H1 (cell line): Measurements from ENCODE around the gene SLC6A2. TPM values are rescaled to one million over a fixed set of nuclear protein-coding genes. Genes with fewer than 3 reads are reported as not detected.
"Not testable (repeated sequence)": the region's sequence is repeated elsewhere in the genome, so short reads cannot be mapped to it uniquely, and the experiment has no call there.

ENCODE experiments used
- CTCF ChIA-PET: fragments of 300-600 bp; sonication (Branson Sonifier 250); formaldehyde crosslinking; loops from one replicate; lab custom pipeline; 2021; ENCODE audit not compliant: partially characterized antibody; lab: Charles Lee
- POLR2A ChIA-PET: fragments of 300-600 bp; sonication (Branson Sonifier 250); formaldehyde crosslinking; loops from one replicate; lab custom pipeline; 2021; ENCODE audit warnings: inconsistent platforms; ENCODE audit not compliant: partially characterized antibody; lab: Charles Lee
- DNase-seq, 2 experiments: peaks; one replicate each; pipeline versions ENCODE4 v3.0.0 to v3.0.0-alpha.2; 2010 to 2022; ENCODE audit warnings: low spot score in 2 of 2, low read depth in 1 of 2, mixed read lengths in 1 of 2
- FAIRE-seq: peaks from 2 replicates; lab custom pipeline; 2011; peaks lifted over from hg19 to GRCh38; lab: Jason Lieb, UNC
- H2AFZ ChIP-seq: 2 replicates; pipeline ENCODE4 v1.8.1; 2012; ENCODE audit warnings: low read length, inconsistent platforms
- H2AK5ac ChIP-seq: 2 replicates; pipeline ENCODE4 v1.6.1; 2013; ENCODE audit warnings: low read depth, low read length
- H2BK120ac ChIP-seq: replicated peaks from 2 replicates; pipeline ENCODE3; 2013; ENCODE audit warnings: low read depth, low read length, inconsistent platforms
- H2BK12ac ChIP-seq: 2 replicates; pipeline ENCODE4 v1.6.1; 2013; ENCODE audit warnings: low read depth, low read length
- H2BK15ac ChIP-seq: 2 replicates; pipeline ENCODE4 v1.6.1; 2013; ENCODE audit warnings: low read length
- H2BK20ac ChIP-seq: 2 replicates; pipeline ENCODE4 v1.6.1; 2013; ENCODE audit warnings: low read length
- H2BK5ac ChIP-seq: 2 replicates; pipeline ENCODE4 v1.6.1; 2013; ENCODE audit warnings: low read depth, low read length
- H3K14ac ChIP-seq: 2 replicates; pipeline ENCODE4 v1.6.1; 2013; ENCODE audit warnings: inconsistent platforms; ENCODE audit not compliant: insufficient read length
- H3K18ac ChIP-seq: 2 replicates; pipeline ENCODE4 v1.6.1; 2013; ENCODE audit warnings: low read length; ENCODE audit errors: extremely low read depth
- H3K23ac ChIP-seq: 2 replicates; pipeline ENCODE4 v1.6.1; 2013; ENCODE audit warnings: inconsistent platforms; ENCODE audit not compliant: insufficient read length
- H3K23me2 ChIP-seq: 2 replicates; pipeline ENCODE4 v1.6.1; 2013; ENCODE audit warnings: low read depth, low read length
- H3K27ac ChIP-seq: 2 replicates; pipeline ENCODE4 v1.6.1; 2011; ENCODE audit warnings: low read depth, low read length, inconsistent platforms
- H3K27me3 ChIP-seq, 4 experiments: replicated peaks in 1 of 4; 1 replicate in 1 of 4; 2 replicates in 3 of 4; pipeline versions ENCODE4 v1.6.1 to v1.8.1; 2011 to 2013; ENCODE audit warnings: low read length in 3 of 4, mild to moderate bottlenecking in 3 of 4, inconsistent platforms in 2 of 4, mixed read lengths in 2 of 4, moderate library complexity in 1 of 4; ENCODE audit not compliant: control insufficient read depth in 3 of 4, insufficient read depth in 3 of 4; ENCODE audit errors: extremely low read depth in 1 of 4
- H3K36me3 ChIP-seq, 4 experiments: 2 replicates each; pipeline versions ENCODE4 v1.6.1 to v1.8.1; 2011 to 2013; ENCODE audit warnings: mild to moderate bottlenecking in 4 of 4, low read length in 3 of 4, moderate library complexity in 2 of 4, control low read depth in 1 of 4, inconsistent platforms in 1 of 4; ENCODE audit not compliant: insufficient read depth in 4 of 4, control insufficient read depth in 2 of 4
- H3K4ac ChIP-seq: replicated peaks from 2 replicates; pipeline ENCODE3; 2013; ENCODE audit warnings: low read length, low read depth, mixed read lengths, inconsistent platforms; ENCODE audit not compliant: insufficient read length
- H3K4me1 ChIP-seq, 4 experiments: replicated peaks in 1 of 4; 1 replicate in 1 of 4; 2 replicates in 3 of 4; pipeline versions ENCODE4 v1.6.1 to v1.8.1; 2011 to 2013; ENCODE audit warnings: low read length in 3 of 4, inconsistent platforms in 2 of 4, mixed read lengths in 1 of 4; ENCODE audit not compliant: insufficient read depth in 4 of 4, control insufficient read depth in 3 of 4
- H3K4me2 ChIP-seq, 2 experiments: 2 replicates each; pipeline versions ENCODE4 v1.6.1 to v1.8.1; 2011 to 2013; ENCODE audit warnings: low read depth in 2 of 2, low read length in 2 of 2, control low read depth in 1 of 2, inconsistent platforms in 1 of 2, mild to moderate bottlenecking in 1 of 2; ENCODE audit not compliant: insufficient read depth in 1 of 2
- H3K4me3 ChIP-seq, 4 experiments: fragments of 200-600, 300-600 bp in 1 of 4; sonication (generic), shearing (Covaris generic), sonication (Bioruptor Twin) in 1 of 4; 2 replicates each; pipeline versions ENCODE4 v1.5.1 to v1.8.1; 2011 to 2016; ENCODE audit warnings: low read length in 4 of 4, low read depth in 3 of 4, control low read depth in 2 of 4, inconsistent platforms in 2 of 4, mild to moderate bottlenecking in 2 of 4, mixed read lengths in 1 of 4, moderate library complexity in 1 of 4; ENCODE audit not compliant: insufficient read depth in 2 of 4; ENCODE audit errors: extremely low read depth in 1 of 4
- H3K56ac ChIP-seq: replicated peaks from 2 replicates; pipeline ENCODE3; 2013; ENCODE audit warnings: low read depth, mild to moderate bottlenecking, mixed read lengths, low read length, inconsistent platforms; ENCODE audit not compliant: insufficient read length
- H3K79me1 ChIP-seq: 2 replicates; pipeline ENCODE4 v1.6.1; 2013; ENCODE audit warnings: low read depth, low read length, control low read depth
- H3K79me2 ChIP-seq, 2 experiments: 2 replicates each; pipeline versions ENCODE4 v1.6.1 to v1.8.1; 2012 to 2013; ENCODE audit warnings: low read length in 2 of 2, mild to moderate bottlenecking in 2 of 2, inconsistent platforms in 1 of 2; ENCODE audit not compliant: insufficient read depth in 2 of 2, control insufficient read depth in 1 of 2
- H3K9ac ChIP-seq, 4 experiments: replicated peaks in 1 of 4; 1 replicate in 1 of 4; 2 replicates in 3 of 4; pipeline versions ENCODE4 v1.6.1 to v1.8.1; 2011 to 2013; ENCODE audit warnings: low read depth in 3 of 4, low read length in 3 of 4, control low read depth in 2 of 4, mild to moderate bottlenecking in 2 of 4, moderate library complexity in 2 of 4, inconsistent platforms in 1 of 4; ENCODE audit errors: extremely low read depth in 1 of 4
- H3K9me3 ChIP-seq, 2 experiments: 2 replicates each; pipeline versions ENCODE4 v1.6.1 to v1.8.1; 2012 to 2013; ENCODE audit warnings: mild to moderate bottlenecking in 2 of 2, moderate library complexity in 2 of 2, control low read depth in 1 of 2, inconsistent platforms in 1 of 2, low read depth in 1 of 2, low read length in 1 of 2, mixed read lengths in 1 of 2; ENCODE audit not compliant: insufficient read depth in 2 of 2
- H4K20me1 ChIP-seq, 2 experiments: replicated peaks in 1 of 2; 2 replicates each; pipeline versions ENCODE3 to v1.8.1; 2011 to 2013; ENCODE audit warnings: inconsistent platforms in 2 of 2, low read length in 2 of 2, mild to moderate bottlenecking in 1 of 2; ENCODE audit not compliant: insufficient read depth in 2 of 2, control insufficient read depth in 1 of 2
- H4K5ac ChIP-seq: 2 replicates; pipeline ENCODE4 v1.6.1; 2013; ENCODE audit warnings: low read length, low read depth, mixed read lengths, inconsistent platforms; ENCODE audit not compliant: insufficient read length
- H4K8ac ChIP-seq: 2 replicates; pipeline ENCODE4 v1.8.0; 2013; ENCODE audit warnings: mild to moderate bottlenecking, moderate library complexity, low read length, inconsistent platforms; ENCODE audit not compliant: insufficient read depth; ENCODE audit errors: extremely low read depth
- H4K91ac ChIP-seq: replicated peaks from 2 replicates; pipeline ENCODE3; 2013; ENCODE audit warnings: low read length, mixed read lengths, inconsistent platforms; ENCODE audit not compliant: insufficient read length
- WGBS, 2 experiments: shearing (Covaris generic) in 1 of 2; methylation state at CpG; one replicate each; pipeline versions ENCODE4 v1.1.6 to v1.1.7; 2013 to 2015; ENCODE audit warnings: low lambda C conversion rate in 2 of 2, mixed read lengths in 2 of 2, inconsistent platforms in 1 of 2, low coverage in 1 of 2, missing lambda C conversion rate in 1 of 2; ENCODE audit not compliant: insufficient replicate concordance in 2 of 2, insufficient coverage in 1 of 2, insufficient read length in 1 of 2; ENCODE audit errors: extremely low coverage in 1 of 2, missing lambda C conversion rate in 1 of 2; 5-methylcytosine and 5-hydroxymethylcytosine counted together
- polyA plus RNA-seq, 7 experiments: library from polyadenylated mRNA; depleted of rRNA in 3 of 7; stranded (reverse) in 5 of 7; unstranded in 2 of 7; fragments of >200 nt in 5 of 7; fragments of 200-250 nt in 2 of 7; gene quantifications; 1 replicate in 5 of 7; 2 replicates in 1 of 7; 4 replicates in 1 of 7; pipeline versions ENCODE4 v1.2.1 to v1.2.3, GENCODE V29; 2011 to 2013; ENCODE audit warnings: missing spikeins in 2 of 7, mixed read lengths in 2 of 7
- total RNA-seq: library from RNA; stranded (reverse); fragmentation: NEBNext Ultra II Directional; extraction: Animal tissue kit (Norgen Biotek cat#: 25700); gene quantifications from 2 replicates; pipeline ENCODE4 v1.2.1, GENCODE V29; 2021

The SLC6A2 gene
- total and polyA plus RNA-seq, 2 of the 8 experiments (the other 6 are each of a cell fraction or from before 2014, with no cell fraction given) = 0.35 TPM; not detected in 1

- H2BK5ac ChIP-seq, H3K56ac ChIP-seq, H4K8ac ChIP-seq, H3K9ac ChIP-seq, H2BK20ac ChIP-seq, H2AFZ ChIP-seq, H3K23me2 ChIP-seq, H4K20me1 ChIP-seq, CTCF ChIA-PET, DNase-seq, H3K23ac ChIP-seq, H3K18ac ChIP-seq, POLR2A ChIA-PET, H3K27me3 ChIP-seq, H4K5ac ChIP-seq, H3K27ac ChIP-seq, H3K4ac ChIP-seq, H3K79me1 ChIP-seq, H2BK12ac ChIP-seq, H2BK15ac ChIP-seq, H4K91ac ChIP-seq, H3K4me3 ChIP-seq, FAIRE-seq, H3K79me2 ChIP-seq, H3K14ac ChIP-seq, H2BK120ac ChIP-seq, H3K4me1 ChIP-seq, H3K4me2 ChIP-seq, H2AK5ac ChIP-seq, H3K36me3 ChIP-seq: not testable (repeated sequence)
- peaks cover 7 to 12% of the 10 kb centered on the region in 2 experiments; a peak in 2 of 4 replicates for H3K9me3 ChIP-seq
- 64% methylated on average over 5 of the region's 5 CpGs; no CpG with 5 or more reads in 1 of the 2 experiments for WGBS, 2 experiments
These were observed 96.8 kb downstream of the SLC6A2 start for GRCh38 chr16:55752465-55753144.
